Neural cell (in vitro differentiated cells): ENCODE results near the gene KSR2. TPM values are rescaled to one million over a fixed set of nuclear protein-coding genes. Genes with fewer than 3 reads are reported as not detected.

Source experiments
- H2AFZ ChIP-seq: fragments of 200-600, 300-800 bp; sonication (generic), shearing (Covaris generic); 2 replicates; pipeline ENCODE4 v1.6.0; 2014; ENCODE audit warnings: low read depth, mild to moderate bottlenecking, antibody characterized with exemption, low read length, moderate library complexity
- H3F3A ChIP-seq: fragments of 200-600 bp; shearing (Covaris generic); 2 replicates; pipeline ENCODE4 v1.6.1; 2016; ENCODE audit warnings: mild to moderate bottlenecking, moderate library complexity, mixed read lengths, antibody characterized with exemption, low read length; ENCODE audit not compliant: insufficient read depth, poor library complexity, severe bottlenecking
- H3K27ac ChIP-seq: fragments of 200-600, 300-800 bp; sonication (generic), shearing (Covaris generic); 2 replicates; pipeline ENCODE4 v1.5.1; 2014; ENCODE audit warnings: mild to moderate bottlenecking, low read length, moderate library complexity
- H3K27me3 ChIP-seq: fragments of 300-800, 200-600 bp; sonication (generic), shearing (Covaris generic); 2 replicates; pipeline ENCODE4 v1.6.0; 2014; ENCODE audit warnings: mild to moderate bottlenecking, low read depth, low read length, moderate library complexity; ENCODE audit not compliant: insufficient read depth
- H3K36me3 ChIP-seq: fragments of 300-800, 200-600 bp; sonication (generic), shearing (Covaris generic); 2 replicates; pipeline ENCODE4 v1.5.1; 2014; ENCODE audit warnings: mild to moderate bottlenecking, antibody characterized with exemption, low read length, moderate library complexity; ENCODE audit not compliant: insufficient read depth
- H3K4me2 ChIP-seq: fragments of 300-800, 200-600 bp; sonication (generic), shearing (Covaris generic); 2 replicates; pipeline ENCODE4 v1.6.0; 2014; ENCODE audit warnings: mild to moderate bottlenecking, low read length
- H3K4me3 ChIP-seq: fragments of 300-800, 200-600 bp; sonication (generic), shearing (Covaris generic); 2 replicates; pipeline ENCODE4 v1.5.1; 2014; ENCODE audit warnings: mild to moderate bottlenecking, low read length, moderate library complexity
- H3K79me2 ChIP-seq: fragments of 200-600 bp; shearing (Covaris generic); replicated peaks from 2 replicates; pipeline ENCODE4 v1.6.0; 2014; ENCODE audit warnings: mild to moderate bottlenecking, low read length, moderate library complexity; ENCODE audit not compliant: insufficient read depth
- H3K9ac ChIP-seq: fragments of 300-800, 200-600 bp; sonication (generic), shearing (Covaris generic); 2 replicates; pipeline ENCODE4 v1.6.1; 2016; ENCODE audit warnings: mild to moderate bottlenecking, low read length, mixed read lengths
- H3K9me2 ChIP-seq: fragments of 200-600 bp; shearing (Covaris generic); 2 replicates; pipeline ENCODE4 v1.6.1; 2016; ENCODE audit warnings: mild to moderate bottlenecking, low read length, mixed read lengths; ENCODE audit not compliant: insufficient read depth
- H3K9me3 ChIP-seq: fragments of 200-600, 300-800 bp; sonication (generic), shearing (Covaris generic); 2 replicates; pipeline ENCODE4 v1.6.1; 2016; ENCODE audit warnings: mild to moderate bottlenecking, mixed run types, low read length, moderate library complexity, mixed read lengths
- H4K20me1 ChIP-seq: fragments of 200-600 bp; shearing (Covaris generic); 2 replicates; pipeline ENCODE4 v1.6.1; 2016; ENCODE audit warnings: mild to moderate bottlenecking, mixed run types; ENCODE audit not compliant: insufficient read depth
- CTCF ChIP-seq: fragments of 450-650 bp; IDR thresholded peaks from 2 replicates; pipeline ENCODE4 v1.5.1; 2014; ENCODE audit warnings: antibody characterized with exemption, mild to moderate bottlenecking, moderate library complexity; ENCODE audit not compliant: poor library complexity, severe bottlenecking
- EP300 ChIP-seq: fragments of 450-650 bp; conservative IDR thresholded peaks from 2 replicates; pipeline ENCODE4 v1.6.1; 2014; ENCODE audit warnings: antibody characterized with exemption, mild to moderate bottlenecking, moderate library complexity; ENCODE audit not compliant: poor library complexity, severe bottlenecking
- EZH2 ChIP-seq: fragments of 200-600, 300-800 bp; shearing (Covaris generic), sonication (generic); IDR thresholded peaks from 2 replicates; pipeline ENCODE4 v1.6.1; 2014; ENCODE audit warnings: antibody characterized with exemption, low read length, borderline replicate concordance, mild to moderate bottlenecking; ENCODE audit not compliant: insufficient read depth, poor library complexity, severe bottlenecking
- MXI1 ChIP-seq: fragments of 450-650 bp; conservative IDR thresholded peaks from 2 replicates; pipeline ENCODE4 v1.6.1; 2014; ENCODE audit warnings: antibody characterized with exemption, mild to moderate bottlenecking; ENCODE audit not compliant: poor library complexity, severe bottlenecking
- POLR2AphosphoS5 ChIP-seq: IDR thresholded peaks from 2 replicates; pipeline ENCODE4 v1.6.1; 2012
- RAD21 ChIP-seq: fragments of 450-650 bp; conservative IDR thresholded peaks from 2 replicates; pipeline ENCODE4 v1.6.1; 2014; ENCODE audit warnings: antibody characterized with exemption, mild to moderate bottlenecking, moderate library complexity
- REST ChIP-seq: IDR thresholded peaks from 2 replicates; pipeline ENCODE4 v1.6.1; 2012; ENCODE audit warnings: borderline replicate concordance
- SMC3 ChIP-seq: fragments of 450-650 bp; conservative IDR thresholded peaks from 2 replicates; pipeline ENCODE4 v1.6.1; 2014; ENCODE audit warnings: antibody characterized with exemption, mild to moderate bottlenecking, moderate library complexity; ENCODE audit not compliant: poor library complexity
- TAF1 ChIP-seq: IDR thresholded peaks from 2 replicates; pipeline ENCODE4 v1.6.1; 2012; ENCODE audit warnings: low read depth
- polyA plus RNA-seq: library from polyadenylated mRNA; depleted of rRNA; stranded (reverse); fragments of >200 nt; gene quantifications from 2 replicates; pipeline ENCODE4 v1.2.3, GENCODE V29; 2014

Gene KSR2
- polyA plus RNA-seq, 1 donor from 2014 or later, result 3.0 TPM

DNA sequence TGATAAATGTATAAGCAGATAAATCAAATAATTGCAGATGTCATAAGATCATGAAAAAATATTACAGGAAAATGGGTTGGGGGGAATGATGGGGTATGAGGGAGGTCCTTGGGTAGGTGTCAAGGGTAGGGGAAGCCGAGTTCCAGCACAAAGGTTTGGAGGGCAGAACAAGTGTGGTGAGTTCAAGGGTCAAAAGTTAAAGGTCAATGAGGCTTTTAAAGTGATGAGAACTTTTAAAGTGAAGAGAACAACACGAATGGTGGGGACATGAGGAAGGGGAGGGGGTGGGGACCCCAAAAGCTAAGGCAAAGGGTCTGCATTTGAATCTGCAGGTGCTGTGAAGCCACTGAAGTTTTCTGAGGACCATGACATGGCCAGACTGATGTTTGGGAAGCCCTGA, 406.8 kb downstream of the KSR2 start:
- Histone ChIP-seq H3K9me2 (no peaks in the 10 kb centered on the region), H3K27me3 (no peaks in the 10 kb centered on the region), H3K27ac (no peak overlapping the region), H4K20me1 (no peaks in the 10 kb centered on the region), H3K4me3 (no peak overlapping the region), H3K4me2 (no peak overlapping the region), H3K9ac (no peak overlapping the region), H3K9me3 (no peaks in the 10 kb centered on the region), H3K79me2 (no peaks in the 10 kb centered on the region), H3K36me3 (no peaks in the 10 kb centered on the region), H3F3A (no peaks in the 10 kb centered on the region), H2AFZ (no peak overlapping the region)
- TF ChIP-seq POLR2AphosphoS5 (no peak), SMC3 (no peak), CTCF (no peak), REST (no peak), TAF1 (no peak), RAD21 (no peak), EP300 (no peak), EZH2 (no peak), MXI1 (no peak)

DNA sequence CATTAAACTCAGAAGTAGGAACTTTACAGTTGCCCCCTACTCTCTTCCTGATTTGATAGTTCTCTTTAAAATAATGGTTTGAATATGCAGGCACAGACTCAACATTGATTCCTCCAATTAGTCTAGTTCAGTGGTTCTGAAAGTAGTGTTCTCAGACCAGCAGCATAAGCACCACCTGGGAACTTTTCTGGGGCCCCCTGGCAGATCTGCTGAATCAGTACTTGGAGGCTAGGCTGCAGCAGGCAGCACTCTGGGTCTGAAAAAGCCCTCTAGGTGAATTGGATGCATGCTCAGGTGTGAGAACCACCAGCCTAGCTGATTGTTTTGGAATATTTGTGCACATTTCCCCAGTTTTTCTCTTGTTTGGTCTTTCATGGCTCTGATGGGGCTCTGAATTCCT, 408.8 kb downstream of the KSR2 start:
- Histone ChIP-seq H3K9me2 (no peaks in the 10 kb centered on the region), H4K20me1 (no peaks in the 10 kb centered on the region), H3K4me2 (no peak overlapping the region), H3F3A (no peaks in the 10 kb centered on the region), H3K9me3 (no peaks in the 10 kb centered on the region), H3K27me3 (no peaks in the 10 kb centered on the region), H3K79me2 (no peaks in the 10 kb centered on the region), H2AFZ (no peak overlapping the region), H3K9ac (no peak overlapping the region), H3K4me3 (no peak overlapping the region), H3K36me3 (no peaks in the 10 kb centered on the region), H3K27ac (no peak overlapping the region)
- no peak for TF ChIP-seq CTCF
- no peak for TF ChIP-seq EZH2
